ENCODE data around the gene ADAMTS12. TPM values are rescaled to one million over a fixed set of nuclear protein-coding genes. Genes with fewer than 3 reads are reported as not detected.

The ADAMTS12 gene
- total and polyA plus RNA-seq, 3 experiments from 2014 or later: not detected

GRCh38 chr5:33738097-33738496 lies 153.7 kb downstream of the ADAMTS12 start:
- Histone ChIP-seq H3K4me3 (ENCODE audit: low read length) (no peak overlapping the region), H3K36me3 (ENCODE audit: insufficient read depth, low read length) (no peaks in the 10 kb centered on the region), H3K27me3 (ENCODE audit: insufficient read depth, low read length, poor library complexity, severe bottlenecking) (no peaks in the 10 kb centered on the region), H3K27ac (ENCODE audit: low read depth, low read length) (no peak overlapping the region), H3K9me3 (ENCODE audit: low read length) (no peaks in the 10 kb centered on the region), H3K4me1 (ENCODE audit: insufficient read depth, low read length) (no peaks in the 10 kb centered on the region)
- Mint-ChIP-seq H3K9me3 (no peaks in the 10 kb centered on the region), H3K36me3 (no peaks in the 10 kb centered on the region), H3K27me3 (peaks cover 1 to 4% of the 10 kb centered on the region in 2 donors), H3K4me1 (no peaks in the 10 kb centered on the region), H3K27ac (no peak overlapping the region), H3K4me3 (no peak overlapping the region)
- no peak for DNase-seq
- ChIA-PET POLR2A (no interaction called here), CTCF (interaction anchor here (1.4 kb wide), 1 partner anchor 17 kb away, joined by 3 read pairs; no protein-coding TSS in a partner anchor)

DNA sequence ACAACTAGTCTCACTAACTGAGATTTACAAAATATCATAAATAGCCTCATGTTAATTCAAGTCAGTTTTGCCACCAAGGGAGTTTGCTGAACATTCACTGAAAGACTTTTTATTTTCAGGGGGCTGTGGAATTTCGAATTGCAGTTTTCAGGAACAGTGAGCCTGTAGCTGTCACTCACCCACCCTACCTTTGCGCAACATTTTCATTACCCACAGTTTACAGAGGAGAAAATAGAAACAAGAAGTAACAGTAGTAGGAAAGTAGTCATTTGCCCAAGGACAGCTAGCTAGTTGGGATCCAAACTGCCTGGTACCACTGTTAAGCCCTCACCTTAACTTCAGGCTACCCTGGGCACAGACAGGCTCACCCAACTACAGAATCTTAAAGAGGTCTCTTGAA lies 154.1 kb downstream of the ADAMTS12 start:
- peaks cover 0 to 4% of the 10 kb centered on the region in 2 donors for H3K27me3 Mint-ChIP-seq

GRCh38 chr5:33737284-33737683 lies 154.5 kb downstream of the ADAMTS12 start:
- Mint-ChIP-seq H3K27me3 (peaks cover 0 to 4% of the 10 kb centered on the region in 2 donors), H3K27ac (no peak overlapping the region), H3K36me3 (no peaks in the 10 kb centered on the region), H3K4me1 (no peaks in the 10 kb centered on the region), H3K4me3 (no peak overlapping the region), H3K9me3 (no peaks in the 10 kb centered on the region)
- no peaks in the 10 kb centered on the region for H3K9me3 ChIP-seq (ENCODE audit: low read length)
- no peaks in the 10 kb centered on the region for H3K4me1 ChIP-seq (ENCODE audit: insufficient read depth, low read length)
- CTCF ChIA-PET: no interaction called here
- no peak overlapping the region for H3K4me3 ChIP-seq (ENCODE audit: low read length)
- H3K27ac ChIP-seq (ENCODE audit: low read depth, low read length): no peak overlapping the region
- no peak for DNase-seq
- H3K27me3 ChIP-seq (ENCODE audit: insufficient read depth, low read length, poor library complexity, severe bottlenecking): no peaks in the 10 kb centered on the region
- POLR2A ChIA-PET: no interaction called here
- no peaks in the 10 kb centered on the region for H3K36me3 ChIP-seq (ENCODE audit: insufficient read depth, low read length)

More for the DNA sequence above, 154.1 kb downstream of the ADAMTS12 start:
- Mint-ChIP-seq H3K27ac (no peak overlapping the region), H3K4me3 (no peak overlapping the region), H3K9me3 (no peaks in the 10 kb centered on the region), H3K36me3 (no peaks in the 10 kb centered on the region), H3K4me1 (no peaks in the 10 kb centered on the region)
- Histone ChIP-seq H3K27me3 (ENCODE audit: insufficient read depth, low read length, poor library complexity, severe bottlenecking) (no peaks in the 10 kb centered on the region), H3K27ac (ENCODE audit: low read depth, low read length) (no peak overlapping the region), H3K9me3 (ENCODE audit: low read length) (no peaks in the 10 kb centered on the region), H3K4me3 (ENCODE audit: low read length) (no peak overlapping the region), H3K36me3 (ENCODE audit: insufficient read depth, low read length) (no peaks in the 10 kb centered on the region), H3K4me1 (ENCODE audit: insufficient read depth, low read length) (no peaks in the 10 kb centered on the region)
- ChIA-PET POLR2A (no interaction called here), CTCF (interaction anchor here (1.4 kb wide), 1 partner anchor 17 kb away, joined by 3 read pairs; no protein-coding TSS in a partner anchor)
- DNase-seq: no peak

DNA sequence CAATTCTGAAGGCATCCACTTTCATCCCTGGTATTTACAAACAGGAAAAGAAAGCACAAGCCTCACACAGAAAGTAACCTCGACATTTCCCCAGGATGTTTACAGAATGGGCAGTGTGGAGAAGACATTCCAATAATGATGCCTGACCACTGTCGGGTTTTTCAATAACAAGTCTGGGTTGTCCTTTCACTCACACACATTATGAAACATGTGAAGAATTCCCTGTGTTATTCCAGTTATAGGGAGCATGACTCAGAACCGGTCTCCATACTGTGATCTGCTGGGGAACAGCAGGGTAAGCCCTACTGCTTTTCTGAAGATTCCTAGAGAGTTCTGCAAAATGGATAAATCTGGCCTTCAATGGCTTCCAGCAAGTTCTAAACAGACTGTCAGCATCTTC lies 155.3 kb downstream of the ADAMTS12 start:
- no peak overlapping the region for H3K4me3 Mint-ChIP-seq
- H3K9me3 Mint-ChIP-seq: no peaks in the 10 kb centered on the region
- ChIA-PET POLR2A (no interaction called here), CTCF (no interaction called here)
- H3K36me3 ChIP-seq (ENCODE audit: insufficient read depth, low read length): no peaks in the 10 kb centered on the region
- no peaks in the 10 kb centered on the region for H3K4me1 Mint-ChIP-seq
- no peaks in the 10 kb centered on the region for H3K27me3 ChIP-seq (ENCODE audit: insufficient read depth, low read length, poor library complexity, severe bottlenecking)
- no peak overlapping the region for H3K27ac Mint-ChIP-seq
- H3K27ac ChIP-seq (ENCODE audit: low read depth, low read length): no peak overlapping the region
- no peaks in the 10 kb centered on the region for H3K36me3 Mint-ChIP-seq
- H3K4me1 ChIP-seq (ENCODE audit: insufficient read depth, low read length): no peaks in the 10 kb centered on the region
- H3K9me3 ChIP-seq (ENCODE audit: low read length): no peaks in the 10 kb centered on the region
- H3K27me3 Mint-ChIP-seq: peaks cover 0 to 8% of the 10 kb centered on the region in 2 donors
- H3K4me3 ChIP-seq (ENCODE audit: low read length): no peak overlapping the region
- DNase-seq: no peak

GRCh38 chr5:33735072-33735471 lies 156.7 kb downstream of the ADAMTS12 start:
- DNase-seq: no peak
- CTCF ChIA-PET: no interaction called here
- POLR2A ChIA-PET: no interaction called here
- H3K4me3 ChIP-seq (ENCODE audit: low read length): no peak overlapping the region
- H3K9me3 Mint-ChIP-seq: no peaks in the 10 kb centered on the region
- no peak overlapping the region for H3K27ac Mint-ChIP-seq
- no peak overlapping the region for H3K4me3 Mint-ChIP-seq
- H3K27me3 Mint-ChIP-seq: peaks cover 0 to 12% of the 10 kb centered on the region in 2 donors
- no peaks in the 10 kb centered on the region for H3K36me3 ChIP-seq (ENCODE audit: insufficient read depth, low read length)
- no peaks in the 10 kb centered on the region for H3K27me3 ChIP-seq (ENCODE audit: insufficient read depth, low read length, poor library complexity, severe bottlenecking)
- no peaks in the 10 kb centered on the region for H3K9me3 ChIP-seq (ENCODE audit: low read length)
- H3K27ac ChIP-seq (ENCODE audit: low read depth, low read length): no peak overlapping the region
- H3K4me1 ChIP-seq (ENCODE audit: insufficient read depth, low read length): no peaks in the 10 kb centered on the region
- H3K4me1 Mint-ChIP-seq: no peaks in the 10 kb centered on the region
- H3K36me3 Mint-ChIP-seq: no peaks in the 10 kb centered on the region

GRCh38 chr5:33734537-33734936 lies 157.3 kb downstream of the ADAMTS12 start:
- H3K4me3 Mint-ChIP-seq: no peak overlapping the region
- no peaks in the 10 kb centered on the region for H3K9me3 ChIP-seq (ENCODE audit: low read length)
- no peaks in the 10 kb centered on the region for H3K9me3 Mint-ChIP-seq
- H3K4me3 ChIP-seq (ENCODE audit: low read length): no peak overlapping the region
- no peaks in the 10 kb centered on the region for H3K27me3 ChIP-seq (ENCODE audit: insufficient read depth, low read length, poor library complexity, severe bottlenecking)
- no peak overlapping the region for H3K27ac ChIP-seq (ENCODE audit: low read depth, low read length)
- H3K36me3 ChIP-seq (ENCODE audit: insufficient read depth, low read length): no peaks in the 10 kb centered on the region
- DNase-seq: no peak
- H3K27me3 Mint-ChIP-seq: peaks cover 0 to 13% of the 10 kb centered on the region in 2 donors
- ChIA-PET POLR2A (no interaction called here), CTCF (no interaction called here)
- H3K4me1 Mint-ChIP-seq: no peaks in the 10 kb centered on the region
- no peaks in the 10 kb centered on the region for H3K4me1 ChIP-seq (ENCODE audit: insufficient read depth, low read length)
- no peak overlapping the region for H3K27ac Mint-ChIP-seq
- H3K36me3 Mint-ChIP-seq: no peaks in the 10 kb centered on the region

GRCh38 chr5:33733225-33733624 lies 158.6 kb downstream of the ADAMTS12 start:
- no peak overlapping the region for H3K4me3 Mint-ChIP-seq
- no peak for DNase-seq
- H3K9me3 Mint-ChIP-seq: no peaks in the 10 kb centered on the region
- H3K27me3 Mint-ChIP-seq: peaks cover 2 to 17% of the 10 kb centered on the region in 2 donors
- no peak overlapping the region for H3K27ac Mint-ChIP-seq
- Histone ChIP-seq H3K36me3 (ENCODE audit: insufficient read depth, low read length) (no peaks in the 10 kb centered on the region), H3K4me1 (ENCODE audit: insufficient read depth, low read length) (no peaks in the 10 kb centered on the region), H3K27me3 (ENCODE audit: insufficient read depth, low read length, poor library complexity, severe bottlenecking) (no peaks in the 10 kb centered on the region), H3K27ac (ENCODE audit: low read depth, low read length) (no peak overlapping the region), H3K9me3 (ENCODE audit: low read length) (no peaks in the 10 kb centered on the region), H3K4me3 (ENCODE audit: low read length) (no peak overlapping the region)
- H3K36me3 Mint-ChIP-seq: no peaks in the 10 kb centered on the region
- ChIA-PET CTCF (no interaction called here), POLR2A (no interaction called here)
- no peaks in the 10 kb centered on the region for H3K4me1 Mint-ChIP-seq

DNA sequence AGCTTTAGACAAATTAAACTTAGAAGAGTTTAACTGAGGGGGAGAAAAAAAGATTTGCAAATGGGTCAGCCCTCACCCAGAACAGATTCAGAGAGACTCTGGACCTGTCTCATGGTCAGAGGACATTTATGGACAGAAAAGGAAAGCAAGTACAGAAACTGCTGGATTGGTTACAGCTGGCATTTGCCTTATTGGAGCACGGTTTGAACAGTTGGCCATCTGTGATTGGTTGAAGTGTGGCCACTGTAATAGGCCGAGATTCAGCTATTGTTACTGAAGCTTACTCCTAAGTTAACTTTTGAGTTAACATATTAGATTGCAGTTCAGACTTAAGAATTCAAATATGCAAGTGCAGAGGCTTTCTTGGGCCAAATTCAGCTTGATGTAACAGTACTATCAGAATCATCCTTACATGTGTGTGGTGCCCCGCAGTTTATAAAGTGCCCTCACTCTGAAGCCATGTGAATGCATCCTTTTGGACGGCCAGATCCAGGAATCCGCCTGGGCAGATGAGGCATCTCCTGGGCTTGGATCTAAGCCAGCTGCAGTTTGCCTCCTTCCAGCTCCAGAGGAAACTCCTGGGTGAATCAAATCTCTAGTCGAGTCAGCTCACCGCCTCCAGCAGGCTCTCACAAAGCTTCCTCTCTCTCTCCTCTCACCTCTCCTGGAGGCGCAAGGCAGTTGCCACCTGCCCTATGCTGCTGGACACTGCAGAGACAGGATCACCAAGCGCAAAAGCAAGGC lies 165.2 kb downstream of the ADAMTS12 start:
- H3K4me3 ChIP-seq (ENCODE audit: low read length): no peak overlapping the region
- Mint-ChIP-seq H3K4me1 (no peaks in the 10 kb centered on the region), H3K9me3 (no peaks in the 10 kb centered on the region), H3K27ac (no peak overlapping the region), H3K36me3 (no peaks in the 10 kb centered on the region), H3K4me3 (no peak overlapping the region), H3K27me3 (peaks cover 6 to 9% of the 10 kb centered on the region in 2 donors)
- ChIA-PET CTCF (no interaction called here), POLR2A (no interaction called here)
- no peak for DNase-seq
- no peaks in the 10 kb centered on the region for H3K36me3 ChIP-seq (ENCODE audit: insufficient read depth, low read length)
- no peaks in the 10 kb centered on the region for H3K27me3 ChIP-seq (ENCODE audit: insufficient read depth, low read length, poor library complexity, severe bottlenecking)
- H3K9me3 ChIP-seq (ENCODE audit: low read length): no peaks in the 10 kb centered on the region
- no peak overlapping the region for H3K27ac ChIP-seq (ENCODE audit: low read depth, low read length)
- H3K4me1 ChIP-seq (ENCODE audit: insufficient read depth, low read length): no peaks in the 10 kb centered on the region
